Left lung (tissue), 10 donors: ENCODE data around the gene DPYD. TPM values are rescaled to one million over a fixed set of nuclear protein-coding genes. Genes with fewer than 3 reads are reported as not detected.

Experiments
- ATAC-seq: fragments of 200-7000 bp; cut with Tn5 transposase; one replicate; pipeline ENCODE4 v1.9.1; 2020; ENCODE audit warnings: moderate library complexity
- DNase-seq, 4 donors: peaks; one replicate each; pipeline ENCODE4 v3.0.0-alpha.2; 2013 to 2020
- H3K27ac ChIP-seq, 2 donors: fragments of 200-600 bp; sonication (generic) in 1 of 2; one replicate each; pipeline versions ENCODE4 v1.5.0 to v1.8.0; 2020 to 2021
- H3K27me3 ChIP-seq, 2 donors: fragments of 200-600 bp; sonication (generic) in 1 of 2; one replicate each; pipeline versions ENCODE4 v1.5.0 to v1.8.0; 2020 to 2021
- H3K36me3 ChIP-seq, 2 donors: fragments of 200-600 bp; sonication (generic) in 1 of 2; one replicate each; pipeline versions ENCODE4 v1.5.0 to v1.8.0; 2020 to 2021
- H3K4me1 ChIP-seq, 2 donors: fragments of 200-600 bp; one replicate each; pipeline ENCODE4 v1.8.0; 2021
- H3K4me3 ChIP-seq, 2 donors: fragments of 200-600 bp; sonication (generic) in 1 of 2; one replicate each; pipeline versions ENCODE4 v1.5.0 to v1.8.0; 2020 to 2021; ENCODE audit warnings: mild to moderate bottlenecking in 1 of 2
- H3K9me3 ChIP-seq, 2 donors: fragments of 200-600 bp; sonication (generic) in 1 of 2; one replicate each; pipeline versions ENCODE4 v1.5.0 to v1.8.0; 2020 to 2021
- CTCF ChIP-seq, 2 donors: fragments of 200-600 bp; sonication (generic) in 1 of 2; IDR thresholded peaks; one replicate each; pipeline versions ENCODE4 v1.5.0 to v1.8.0; 2021; ENCODE audit warnings: antibody characterized with exemption in 2 of 2
- intact Hi-C, 2 donors: fragments of 100-400 bp; cut with DNase I; formaldehyde crosslinking; loops; one replicate each; pipeline versions ENCODE4 v1.11.2 to v1.14.2; 2022
- polyA plus RNA-seq, 6 donors: library from polyadenylated mRNA; unstranded; fragments of 120-200 nt; gene quantifications; one replicate each; pipeline ENCODE4 v1.2.1, GENCODE V29; 2013; ENCODE audit not compliant: insufficient read length in 6 of 6
- total RNA-seq, 2 donors: library from RNA; stranded (reverse); fragmentation: NEBNext Ultra II Directional; extraction: Animal tissue kit (Norgen Biotek cat#: 25700); gene quantifications; one replicate each; pipeline ENCODE4 v1.2.1, GENCODE V29; 2021
- donor health status: DM: no; HTN: yes; CAD: no.
- donor health status: DM: no; HTN: no; CAD: no.

Gene DPYD
- total and polyA plus RNA-seq, 8 donors, result 21.4 to 106 (median 26.1) TPM

GRCh38 chr1:97824624-97825023 is 96.2 kb downstream of the DPYD start:
- no peak overlapping the region for H3K4me3 ChIP-seq
- H3K4me1 ChIP-seq, result no peaks in the 10 kb centered on the region
- no peaks in the 10 kb centered on the region for H3K27me3 ChIP-seq
- intact Hi-C loops, result no loop called here
- DNase-seq (no peak), ATAC-seq (no peak)
- no peak for TF ChIP-seq CTCF (IDR thresholded peaks at IDR 0.05)
- H3K36me3 ChIP-seq, result peaks cover 0 to 5% of the 10 kb centered on the region in 2 donors
- no peaks in the 10 kb centered on the region for H3K9me3 ChIP-seq
- no peak overlapping the region for H3K27ac ChIP-seq

- H3K36me3 ChIP-seq, result peaks cover 0 to 5% of the 10 kb centered on the region in 2 donors
- no peaks in the 10 kb centered on the region for H3K9me3 ChIP-seq
- no peaks in the 10 kb centered on the region for H3K4me1 ChIP-seq
- intact Hi-C loops, result no loop called here
- H3K27ac ChIP-seq, result no peak overlapping the region
- ATAC-seq (no peak), DNase-seq (no peak)
- no peak overlapping the region for H3K4me3 ChIP-seq
- TF ChIP-seq CTCF (IDR thresholded peaks at IDR 0.05), result no peak
- no peaks in the 10 kb centered on the region for H3K27me3 ChIP-seq
These were observed 96.6 kb downstream of the DPYD start for GRCh38 chr1:97824200-97824599.

- Histone ChIP-seq H3K4me1 (no peaks in the 10 kb centered on the region), H3K4me3 (no peak overlapping the region), H3K27me3 (no peaks in the 10 kb centered on the region), H3K9me3 (no peaks in the 10 kb centered on the region), H3K27ac (no peak overlapping the region), H3K36me3 (peaks cover 0 to 2% of the 10 kb centered on the region in 2 donors)
- peak in 1 of 4 donors; percentile 20 for DNase-seq
- ATAC-seq, result peak; percentile 57
- peak; percentile 15 to 32 for TF ChIP-seq CTCF (IDR thresholded peaks at IDR 0.05)
- intact Hi-C loops, result no loop called here
These were observed 100.2 kb downstream of the DPYD start for GRCh38 chr1:97820470-97821188.

- Histone ChIP-seq H3K27me3 (no peaks in the 10 kb centered on the region), H3K9me3 (no peaks in the 10 kb centered on the region), H3K27ac (no peak overlapping the region), H3K36me3 (no peaks in the 10 kb centered on the region), H3K4me3 (no peak overlapping the region), H3K4me1 (no peaks in the 10 kb centered on the region)
- TF ChIP-seq CTCF (IDR thresholded peaks at IDR 0.05), result no peak
- intact Hi-C loops, result no loop called here
- DNase-seq (no peak), ATAC-seq (no peak)
These were observed 103.9 kb downstream of the DPYD start for GRCh38 chr1:97816927-97817326.

- Histone ChIP-seq H3K27me3 (no peaks in the 10 kb centered on the region), H3K36me3 (no peaks in the 10 kb centered on the region), H3K27ac (no peak overlapping the region), H3K4me1 (no peaks in the 10 kb centered on the region), H3K9me3 (no peaks in the 10 kb centered on the region), H3K4me3 (no peak overlapping the region)
- intact Hi-C loops, result no loop called here
- no peak for TF ChIP-seq CTCF (IDR thresholded peaks at IDR 0.05)
- no peak for DNase-seq
- no peak for ATAC-seq
These were observed 106.0 kb downstream of the DPYD start for GRCh38 chr1:97814804-97815203.
